Motor neuron (in vitro differentiated cells): ENCODE measurements around the gene ECSIT. TPM values are rescaled to one million over a fixed set of nuclear protein-coding genes. Genes with fewer than 3 reads are reported as not detected.

Experiments used
- ATAC-seq, 8 experiments: fragments of 200-7000 bp; cut with Tn5 transposase; replicated peaks in 6 of 8; 2 replicates each; pipeline ENCODE4 v1.8.0; 2021; ENCODE audit warnings: mild to moderate bottlenecking in 8 of 8, moderate library complexity in 8 of 8
- H3K27ac ChIP-seq, 2 donors: fragments of 250-450 bp; sonication (Bioruptor Pico); 2 replicates each; pipeline ENCODE4 v1.9.0; 2021; ENCODE audit warnings: antibody characterized with exemption in 2 of 2, mild to moderate bottlenecking in 2 of 2, moderate library complexity in 1 of 2
- H3K4me1 ChIP-seq, 2 donors: fragments of 250-450 bp; sonication (Bioruptor Pico); replicated peaks in 1 of 2; 2 replicates each; pipeline ENCODE4 v1.6.1; 2021; ENCODE audit warnings: antibody characterized with exemption in 2 of 2, mild to moderate bottlenecking in 2 of 2, moderate library complexity in 1 of 2
- H3K4me3 ChIP-seq, 5 donors: fragments of 250-450 bp; sonication (Bioruptor Pico); 2 replicates each; pipeline ENCODE4 v1.9.0; 2021; ENCODE audit warnings: antibody characterized with exemption in 5 of 5, mild to moderate bottlenecking in 5 of 5, moderate library complexity in 4 of 5
- WGBS, 10 experiments: fragments of 450-650 bp; shearing (Covaris generic); methylation state at CpG; one replicate each; pipeline ENCODE4 v1.0.0; 2022; 5-methylcytosine and 5-hydroxymethylcytosine counted together
- in situ Hi-C, 9 experiments: fragments of 400-800 bp; cut with MboI; loops; one replicate each; pipeline ENCODE4 v1.15.0; 2021; ENCODE audit warnings: low sequenced_read_pairs in 9 of 9, low pct_unique_long_range_greater_than_20kb in 2 of 9; ENCODE audit not compliant: unreplicated experiment in 9 of 9
- total RNA-seq, 8 experiments: library from RNA; unstranded; fragments of 300-600 nt; gene quantifications; 2 replicates each; pipeline versions ENCODE4 v1.2.3 to v1.2.4, GENCODE V29; 2022

ECSIT gene
- total RNA-seq, 8 experiments from 2014 or later = 20.9 to 56.9 (median 47.6) TPM

DNA sequence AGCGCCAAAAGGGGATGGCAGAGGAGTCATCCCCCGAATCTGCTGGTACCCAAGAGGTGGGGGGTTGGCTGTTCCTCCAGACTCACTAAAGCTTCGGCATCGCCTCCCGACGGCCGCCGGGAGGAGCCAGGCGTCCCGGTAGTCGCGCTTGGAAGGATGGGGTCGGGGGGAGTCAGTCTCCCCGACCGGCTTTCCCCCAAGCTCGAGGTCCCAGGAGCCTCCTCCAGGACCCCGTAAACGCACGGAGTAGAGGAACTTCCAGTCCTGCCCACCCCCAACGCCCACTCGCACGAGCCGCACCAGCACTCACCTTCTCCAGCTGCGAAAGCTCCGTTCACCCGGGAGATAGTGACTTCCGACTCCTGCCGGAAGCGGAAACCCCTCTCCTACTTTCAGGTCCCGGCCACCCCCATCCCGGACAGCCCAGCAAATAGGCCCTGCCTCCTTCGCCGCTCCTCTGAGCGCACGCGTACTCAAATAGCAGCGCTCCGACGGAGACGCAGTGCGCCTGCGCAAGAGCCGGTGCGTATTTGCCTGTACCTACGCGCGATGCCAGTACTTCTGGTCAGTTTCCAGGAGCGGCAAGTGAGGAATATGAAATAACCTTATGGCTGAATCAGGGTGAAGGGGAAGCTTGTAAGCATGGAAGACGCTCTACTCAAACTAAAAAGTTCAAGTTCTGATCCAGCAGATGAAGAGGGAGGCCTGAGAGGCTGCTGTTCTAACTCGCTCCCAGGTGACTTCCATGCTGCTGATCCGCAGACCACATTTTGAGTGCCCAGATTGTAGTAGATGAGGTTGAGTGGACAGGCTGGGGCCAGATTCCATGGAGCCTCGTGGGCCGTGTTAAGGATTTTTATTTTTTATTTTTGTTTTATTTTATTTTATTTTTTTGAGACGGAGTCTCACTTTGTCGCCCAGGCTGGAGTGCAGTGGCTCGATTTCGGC, 30.2 kb upstream of the ECSIT start, which contains the start of gene ELOF1:
ELOF1 (minus strand) TSS at position 350 of the 948 bp plus-strand sequence. CDS start 4,883 bp downstream, outside the sequence.
- ATAC-seq = peak; percentile 95 to 99 (median 97)
- in situ Hi-C loops = no loop called here
- Histone ChIP-seq H3K27ac (peak within 1 kb of the TSS; percentile 23 to 73), H3K4me3 (peak within 1 kb of the TSS; percentile 54 to 88 (median 67)), H3K4me1 (peaks cover 11 to 16% of the 10 kb centered on the region in 2 donors)
- 0 to 71% (median 11%) methylated on average over 1 to 28 of the region's 57 CpGs; no CpG with 5 or more reads in 2 of the 10 experiments for WGBS, 10 experiments

GRCh38 chr19:11556634-11557420, 27.9 kb upstream of the ECSIT start:
- no peak for ATAC-seq
- no peak overlapping the region for H3K4me3 ChIP-seq
- no peak overlapping the region for H3K27ac ChIP-seq
- in situ Hi-C loops = no loop called here
- 42 to 100% (median 90%) methylated on average over 1 to 4 of the region's 4 CpGs; no CpG with 5 or more reads in 2 of the 10 experiments for WGBS, 10 experiments
- H3K4me1 ChIP-seq = peaks cover 11 to 16% of the 10 kb centered on the region in 2 donors

DNA sequence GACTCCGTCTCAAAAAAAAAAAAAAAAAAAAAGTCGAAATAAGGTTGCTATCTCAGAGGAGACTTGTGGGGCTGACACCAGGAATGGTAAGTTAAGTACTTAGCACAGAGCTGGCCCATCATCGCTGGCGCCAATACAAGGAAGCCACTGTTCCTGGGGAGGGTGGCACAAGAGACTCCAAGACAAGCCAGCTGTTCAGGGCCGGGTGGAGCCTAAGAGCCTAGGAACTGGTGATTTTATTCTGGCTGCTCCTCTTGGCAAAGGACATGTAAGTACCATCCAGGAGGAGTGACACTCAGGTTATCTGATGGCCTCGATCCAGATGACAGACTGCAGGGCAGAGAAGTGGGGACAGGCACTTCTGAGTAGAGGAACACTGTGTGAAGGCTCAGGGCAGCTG, 26.3 kb upstream of the ECSIT start:
- 80 to 100% (median 97%) methylated on average over 1 to 4 of the region's 6 CpGs; no CpG with 5 or more reads in 3 of the 10 experiments for WGBS, 10 experiments
- no peak overlapping the region for H3K27ac ChIP-seq
- H3K4me3 ChIP-seq = no peak overlapping the region
- H3K4me1 ChIP-seq = peaks cover 9 to 12% of the 10 kb centered on the region in 2 donors
- ATAC-seq = no peak
- in situ Hi-C loops = no loop called here

- in situ Hi-C loops = no loop called here
- Histone ChIP-seq H3K4me1 (peaks cover 5 to 7% of the 10 kb centered on the region in 2 donors), H3K27ac (no peak overlapping the region), H3K4me3 (no peak overlapping the region)
- 77 to 95% (median 92%) methylated on average over 3 to 8 of the region's 12 CpGs; no CpG with 5 or more reads in 6 of the 10 experiments for WGBS, 10 experiments
- no peak for ATAC-seq
Measured at GRCh38 chr19:11554160-11554559, 25.2 kb upstream of the ECSIT start.

- peaks cover 1 to 3% of the 10 kb centered on the region in 2 donors for H3K4me1 ChIP-seq
- in situ Hi-C loops = no loop called here
- H3K27ac ChIP-seq = no peak overlapping the region
- WGBS, 10 experiments = 30 to 100% (median 97%) methylated on average over 1 to 4 of the region's 20 CpGs; no CpG with 5 or more reads in 5 of the 10 experiments
- ATAC-seq = peak in 3 of 8 experiments; percentile 1 to 9 (median 5)
- H3K4me3 ChIP-seq = no peak overlapping the region
Measured at GRCh38 chr19:11552666-11553372, 23.9 kb upstream of the ECSIT start.

GRCh38 chr19:11551603-11552235, 22.8 kb upstream of the ECSIT start:
- in situ Hi-C loops = no loop called here
- 74 to 82% (median 82%) methylated on average over 3 to 7 of the region's 26 CpGs; no CpG with 5 or more reads in 7 of the 10 experiments for WGBS, 10 experiments
- ATAC-seq = peak; percentile 35 to 88 (median 55)
- Histone ChIP-seq H3K4me1 (no peaks in the 10 kb centered on the region), H3K4me3 (no peak overlapping the region), H3K27ac (no peak overlapping the region)

DNA sequence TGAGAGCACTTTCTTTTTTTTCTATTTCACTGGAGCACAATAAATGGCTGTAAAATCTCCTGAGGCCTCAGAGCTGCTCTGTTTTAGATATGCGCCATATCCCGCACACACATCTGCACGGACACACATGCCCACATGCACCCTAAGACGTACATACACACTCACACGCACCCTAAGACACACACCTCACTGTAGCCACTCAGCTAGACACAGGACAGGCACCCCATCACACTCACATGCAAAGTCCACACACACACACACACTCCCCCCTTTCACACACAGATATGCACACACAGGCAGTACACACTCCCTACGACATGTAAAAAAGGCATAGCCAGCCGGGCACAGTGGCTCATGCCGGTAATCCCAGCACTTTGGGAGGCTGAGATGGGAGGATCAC, 21.3 kb upstream of the ECSIT start:
- no peak for ATAC-seq
- Histone ChIP-seq H3K4me1 (no peaks in the 10 kb centered on the region), H3K4me3 (no peak overlapping the region), H3K27ac (no peak overlapping the region)
- no CpG with 5 or more reads among the region's 8 CpGs for WGBS, 10 experiments
- in situ Hi-C loops = no loop called here

DNA sequence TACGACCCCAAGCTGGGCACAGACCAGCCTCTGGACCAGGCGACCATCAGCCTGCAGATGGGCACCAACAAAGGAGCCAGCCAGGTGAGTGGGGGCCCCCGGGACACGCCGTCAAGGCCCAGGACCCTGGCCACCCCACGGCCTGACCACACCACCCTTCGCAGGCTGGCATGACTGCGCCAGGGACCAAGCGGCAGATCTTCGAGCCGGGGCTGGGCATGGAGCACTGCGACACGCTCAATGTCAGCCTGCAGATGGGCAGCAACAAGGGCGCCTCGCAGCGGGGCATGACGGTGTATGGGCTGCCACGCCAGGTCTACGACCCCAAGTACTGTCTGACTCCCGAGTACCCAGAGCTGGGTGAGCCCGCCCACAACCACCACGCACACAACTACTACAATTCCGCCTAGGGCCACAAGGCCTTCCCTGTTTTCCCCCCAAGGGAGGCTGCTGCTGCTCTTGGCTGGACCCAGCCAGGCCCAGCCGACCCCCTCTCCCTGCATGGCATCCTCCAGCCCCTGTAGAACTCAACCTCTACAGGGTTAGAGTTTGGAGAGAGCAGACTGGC, 20.5 kb upstream of the ECSIT start:
- Histone ChIP-seq H3K4me1 (no peaks in the 10 kb centered on the region), H3K4me3 (no peak overlapping the region), H3K27ac (no peak overlapping the region)
- in situ Hi-C loops = no loop called here
- 40 to 100% methylated on average over 1 to 3 of the region's 24 CpGs; no CpG with 5 or more reads in 8 of the 10 experiments for WGBS, 10 experiments
- no peak for ATAC-seq

- H3K4me1 ChIP-seq = no peaks in the 10 kb centered on the region
- ATAC-seq = no peak
- no peak overlapping the region for H3K4me3 ChIP-seq
- no peak overlapping the region for H3K27ac ChIP-seq
- WGBS, 10 experiments = 51 to 94% (median 83%) methylated on average over 1 to 9 of the region's 14 CpGs; no CpG with 5 or more reads in 1 of the 10 experiments
- in situ Hi-C loops = no loop called here
Measured at GRCh38 chr19:11547929-11548700, 19.2 kb upstream of the ECSIT start.

DNA sequence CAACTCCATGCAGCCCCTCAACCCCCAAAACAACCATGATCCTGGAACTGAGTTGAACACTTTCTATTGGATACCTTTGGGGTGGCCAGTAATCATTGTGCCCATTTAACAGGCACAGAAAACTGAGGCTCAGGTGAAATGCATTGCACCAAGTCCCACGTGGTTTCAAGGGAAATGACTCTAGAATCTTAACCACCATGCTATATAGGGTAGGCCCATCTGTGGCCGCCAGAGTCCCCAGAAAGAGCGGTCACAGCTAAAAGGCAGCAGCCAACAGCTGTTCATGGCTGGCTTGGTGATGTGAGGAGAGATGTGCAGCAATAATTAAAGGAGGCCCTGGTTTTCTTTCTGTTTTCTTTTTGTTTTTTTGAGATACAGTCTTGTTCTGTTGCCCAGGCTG, 12.3 kb upstream of the ECSIT start:
- no peak overlapping the region for H3K27ac ChIP-seq
- peaks cover 7 to 13% of the 10 kb centered on the region in 2 donors for H3K4me1 ChIP-seq
- no peak overlapping the region for H3K4me3 ChIP-seq
- ATAC-seq = no peak
- in situ Hi-C loops = no loop called here
- 20 to 100% (median 85%) methylated on average over 1 to 3 of the region's 3 CpGs; no CpG with 5 or more reads in 4 of the 10 experiments for WGBS, 10 experiments

GRCh38 chr19:11540645-11541044, 11.7 kb upstream of the ECSIT start:
- H3K27ac ChIP-seq = no peak overlapping the region
- no peak for ATAC-seq
- in situ Hi-C loops = no loop called here
- peaks cover 7 to 13% of the 10 kb centered on the region in 2 donors for H3K4me1 ChIP-seq
- no CpG with 5 or more reads among the region's 5 CpGs for WGBS, 10 experiments
- H3K4me3 ChIP-seq = no peak overlapping the region
